SU-DHL-6 (cell line): Measurements from ENCODE around the gene SLC7A9.

Experiments
- EZH2phosphoT487 ChIP-seq: fragments of 200-600 bp; sonication (generic), shearing (Covaris generic); conservative IDR thresholded peaks from 2 replicates; pipeline ENCODE4 v1.6.1; 2018; ENCODE audit warnings: mild to moderate bottlenecking, antibody characterized with exemption, low read length, moderate library complexity, mixed read lengths
- TF ChIP-seq, protein P1 (sequence below): fragments of 200-600 bp; sonication (generic); IDR thresholded peaks from one replicate; pipeline ENCODE4 v1.5.1; 2017; ENCODE audit warnings: antibody characterized with exemption, mild to moderate bottlenecking, low read length, moderate library complexity; ENCODE audit not compliant: insufficient read depth, poor library complexity, severe bottlenecking

DNA sequence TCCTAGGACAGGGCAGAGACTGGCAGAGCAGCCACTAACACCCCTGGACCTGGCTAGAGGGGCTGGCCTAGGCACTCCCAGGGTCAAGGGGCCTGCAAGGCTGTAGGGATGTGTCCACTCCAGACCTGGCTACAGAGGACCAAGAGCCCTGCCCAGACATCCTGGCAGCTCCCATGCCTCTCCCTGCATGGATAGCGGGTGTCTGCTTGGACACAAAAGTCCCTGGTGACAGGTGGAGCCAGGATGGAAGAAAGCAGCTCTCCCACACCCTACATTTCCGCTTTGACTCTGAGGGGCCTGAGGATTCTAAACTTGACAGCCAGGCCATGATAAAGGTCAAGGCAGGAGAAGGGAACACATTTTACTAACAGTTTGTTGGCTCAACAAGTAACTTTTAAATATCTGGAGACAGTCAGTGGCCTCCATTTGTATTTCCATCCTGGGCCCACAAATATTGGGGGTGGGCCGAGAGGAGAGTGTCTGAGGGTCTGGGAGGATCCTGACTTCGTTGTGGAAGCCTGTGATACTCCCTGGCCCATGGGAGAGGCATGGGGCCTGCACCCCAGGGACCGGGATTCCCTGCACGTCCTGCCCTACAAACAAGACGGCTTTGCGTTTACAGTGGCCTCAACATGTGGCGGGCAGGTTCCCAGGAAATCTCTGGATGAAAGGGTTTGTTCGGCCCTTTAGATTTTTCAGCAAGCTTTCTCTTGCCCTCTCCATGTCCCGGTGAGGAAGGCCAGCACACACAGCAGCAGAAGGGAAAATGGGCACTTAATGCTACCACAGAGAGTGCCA lies 19.8 kb upstream of the SLC7A9 start:
- TF ChIP-seq, protein P1, sequence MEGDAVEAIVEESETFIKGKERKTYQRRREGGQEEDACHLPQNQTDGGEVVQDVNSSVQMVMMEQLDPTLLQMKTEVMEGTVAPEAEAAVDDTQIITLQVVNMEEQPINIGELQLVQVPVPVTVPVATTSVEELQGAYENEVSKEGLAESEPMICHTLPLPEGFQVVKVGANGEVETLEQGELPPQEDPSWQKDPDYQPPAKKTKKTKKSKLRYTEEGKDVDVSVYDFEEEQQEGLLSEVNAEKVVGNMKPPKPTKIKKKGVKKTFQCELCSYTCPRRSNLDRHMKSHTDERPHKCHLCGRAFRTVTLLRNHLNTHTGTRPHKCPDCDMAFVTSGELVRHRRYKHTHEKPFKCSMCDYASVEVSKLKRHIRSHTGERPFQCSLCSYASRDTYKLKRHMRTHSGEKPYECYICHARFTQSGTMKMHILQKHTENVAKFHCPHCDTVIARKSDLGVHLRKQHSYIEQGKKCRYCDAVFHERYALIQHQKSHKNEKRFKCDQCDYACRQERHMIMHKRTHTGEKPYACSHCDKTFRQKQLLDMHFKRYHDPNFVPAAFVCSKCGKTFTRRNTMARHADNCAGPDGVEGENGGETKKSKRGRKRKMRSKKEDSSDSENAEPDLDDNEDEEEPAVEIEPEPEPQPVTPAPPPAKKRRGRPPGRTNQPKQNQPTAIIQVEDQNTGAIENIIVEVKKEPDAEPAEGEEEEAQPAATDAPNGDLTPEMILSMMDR: no peak
- TF ChIP-seq EZH2phosphoT487: no peak
